HepG2 (cell line): ENCODE measurements around the gene RNASE9. TPM values are rescaled to one million over a fixed set of nuclear protein-coding genes. Genes with fewer than 3 reads are reported as not detected.

Source experiments
- ELF3 ChIP-seq: IDR thresholded peaks from 2 replicates; pipeline ENCODE4 v1.6.1; 2016; ENCODE audit warnings: missing genetic modification reagents, missing compliant biosample characterization
- FOXA3 ChIP-seq: IDR thresholded peaks from 2 replicates; pipeline ENCODE4 v1.6.1; 2016; ENCODE audit warnings: missing genetic modification reagents, missing compliant biosample characterization
- HNRNPH1 ChIP-seq: fragments of 200-400 bp; formaldehyde crosslinking; optimal IDR thresholded peaks from 2 replicates; pipeline ENCODE3; 2017; ENCODE audit warnings: mild to moderate bottlenecking, low read depth, low read length
- KDM6A ChIP-seq: IDR thresholded peaks from 2 replicates; pipeline ENCODE4 v1.6.1; 2016; ENCODE audit warnings: low read depth
- ZNF235 ChIP-seq: sonication (generic); formaldehyde crosslinking; IDR thresholded peaks from 2 replicates; pipeline ENCODE4 v1.8.1; 2023; ENCODE audit warnings: mild to moderate bottlenecking, missing genetic modification reagents, borderline replicate concordance
- ZNF460 ChIP-seq: sonication (generic); formaldehyde crosslinking; IDR thresholded peaks from 2 replicates; pipeline ENCODE4 v1.5.1; 2020; ENCODE audit warnings: missing genetic modification reagents, mild to moderate bottlenecking, borderline replicate concordance
- ZNF501 ChIP-seq: sonication (generic); formaldehyde crosslinking; IDR thresholded peaks from 2 replicates; pipeline ENCODE4 v1.5.1; 2020; ENCODE audit warnings: mild to moderate bottlenecking, moderate library complexity, missing genetic modification reagents
- ZNF543 ChIP-seq: sonication (generic); formaldehyde crosslinking; IDR thresholded peaks from 2 replicates; pipeline ENCODE4 v1.4.0; 2020; ENCODE audit warnings: mild to moderate bottlenecking, missing genetic modification reagents
- ZNF652 ChIP-seq: IDR thresholded peaks from 2 replicates; pipeline ENCODE4 v1.6.1; 2016; ENCODE audit warnings: low read depth, borderline replicate concordance
- polyA plus RNA-seq, 8 experiments: library from polyadenylated mRNA; depleted of rRNA in 3 of 8; stranded (reverse) in 7 of 8; unstranded in 1 of 8; fragments of >200 nt; fragmentation: Illumina TruSeq in 4 of 8; extraction: Trizol in 4 of 8; gene quantifications; 2 replicates each; pipeline versions ENCODE4 v1.2.1 to v1.2.3, GENCODE V29; 2011 to 2016; ENCODE audit warnings: low read depth in 4 of 8, missing spikeins in 1 of 8, mixed read lengths in 1 of 8; ENCODE audit not compliant: insufficient read depth in 1 of 8
- total RNA-seq, 5 experiments: library from RNA; depleted of rRNA; stranded (reverse); fragments of >200 nt; fragmentation: Illumina TruSeq; extraction: Trizol; gene quantifications; 2 replicates each; pipeline ENCODE4 v1.2.3, GENCODE V29; 2016; ENCODE audit warnings: low read depth in 1 of 5
- TF ChIP-seq, protein P1 (sequence below): sonication (generic); formaldehyde crosslinking; IDR thresholded peaks from 2 replicates; pipeline ENCODE4 v1.9.0; 2022; ENCODE audit warnings: missing genetic modification reagents, mild to moderate bottlenecking, borderline replicate concordance
- TF ChIP-seq, protein P2 (sequence below): sonication (generic); formaldehyde crosslinking; IDR thresholded peaks from 2 replicates; pipeline ENCODE4 v1.5.0; 2020; ENCODE audit warnings: missing genetic modification reagents
- TF ChIP-seq, protein P3 (sequence below): sonication (generic); formaldehyde crosslinking; IDR thresholded peaks from 2 replicates; pipeline ENCODE4 v1.5.0; 2020; ENCODE audit warnings: missing genetic modification reagents
- TF ChIP-seq, protein P4 (sequence below), 2 experiments: fragments of 450-650 bp in 1 of 2; sonication (generic) in 1 of 2; formaldehyde crosslinking in 1 of 2; IDR thresholded peaks; 2 replicates each; pipeline versions ENCODE4 v1.6.1 to v1.8.0; 2016 to 2022; ENCODE audit warnings: antibody characterized with exemption in 1 of 2, mild to moderate bottlenecking in 1 of 2, missing genetic modification reagents in 1 of 2
- TF ChIP-seq, protein P5 (sequence below): sonication (generic); formaldehyde crosslinking; IDR thresholded peaks from 2 replicates; pipeline ENCODE4 v1.5.0; 2020; ENCODE audit warnings: missing genetic modification reagents

Gene RNASE9
- total and polyA plus RNA-seq, 2 of the 13 experiments (the other 11 are each of a cell fraction or from before 2014, with no cell fraction given): not detected

DNA sequence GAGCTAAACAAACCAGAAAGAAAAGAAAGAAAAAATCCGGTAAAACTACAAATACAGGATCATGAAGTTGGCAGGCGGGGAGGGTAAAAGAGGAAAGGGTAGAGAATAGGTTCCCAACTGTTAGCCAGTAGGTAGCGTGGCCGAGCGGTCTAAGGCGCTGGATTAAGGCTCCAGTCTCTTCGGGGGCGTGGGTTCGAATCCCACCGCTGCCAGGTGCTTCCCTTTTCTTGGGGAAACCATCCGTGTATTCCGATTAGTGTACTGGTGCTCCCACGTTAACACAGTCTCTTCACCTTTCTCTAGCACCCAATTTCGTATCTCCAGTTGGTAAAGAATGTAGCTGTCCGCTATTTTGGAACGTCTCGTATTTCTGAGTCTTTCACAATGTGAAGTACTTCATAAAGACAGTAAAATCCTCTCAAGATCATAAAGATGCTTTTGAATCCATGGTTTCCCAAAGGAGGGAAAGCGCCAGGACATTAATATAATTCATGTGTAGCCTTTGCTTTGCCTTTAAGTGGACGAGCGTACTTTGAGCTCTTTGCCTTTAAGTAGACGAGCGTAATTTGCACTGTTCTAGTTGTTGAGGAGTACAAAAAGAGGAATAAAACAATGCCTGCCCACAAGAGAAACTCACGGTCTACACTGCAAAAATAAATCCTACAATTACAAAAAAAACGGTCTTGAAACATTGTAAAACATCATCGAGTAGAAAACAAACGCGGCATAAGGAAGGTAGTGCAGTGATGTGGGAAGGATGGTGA lies 49.3 kb upstream of the RNASE9 start (continued):
- TF ChIP-seq, protein P1, sequence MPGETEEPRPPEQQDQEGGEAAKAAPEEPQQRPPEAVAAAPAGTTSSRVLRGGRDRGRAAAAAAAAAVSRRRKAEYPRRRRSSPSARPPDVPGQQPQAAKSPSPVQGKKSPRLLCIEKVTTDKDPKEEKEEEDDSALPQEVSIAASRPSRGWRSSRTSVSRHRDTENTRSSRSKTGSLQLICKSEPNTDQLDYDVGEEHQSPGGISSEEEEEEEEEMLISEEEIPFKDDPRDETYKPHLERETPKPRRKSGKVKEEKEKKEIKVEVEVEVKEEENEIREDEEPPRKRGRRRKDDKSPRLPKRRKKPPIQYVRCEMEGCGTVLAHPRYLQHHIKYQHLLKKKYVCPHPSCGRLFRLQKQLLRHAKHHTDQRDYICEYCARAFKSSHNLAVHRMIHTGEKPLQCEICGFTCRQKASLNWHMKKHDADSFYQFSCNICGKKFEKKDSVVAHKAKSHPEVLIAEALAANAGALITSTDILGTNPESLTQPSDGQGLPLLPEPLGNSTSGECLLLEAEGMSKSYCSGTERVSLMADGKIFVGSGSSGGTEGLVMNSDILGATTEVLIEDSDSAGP (CRISPR knock-in tag): peak; percentile 37; the same call in 1 of the 2 replicates
- peak; percentile 23; the same call in 1 of the 2 replicates for TF ChIP-seq ZNF235 (CRISPR knock-in tag)
- TF ChIP-seq ZNF501 (CRISPR knock-in tag): peak; percentile 47; the same call in 1 of the 2 replicates
- peak; percentile 67; the same call in 1 of the 2 replicates for TF ChIP-seq ZNF543 (CRISPR knock-in tag)
- TF ChIP-seq, protein P2, sequence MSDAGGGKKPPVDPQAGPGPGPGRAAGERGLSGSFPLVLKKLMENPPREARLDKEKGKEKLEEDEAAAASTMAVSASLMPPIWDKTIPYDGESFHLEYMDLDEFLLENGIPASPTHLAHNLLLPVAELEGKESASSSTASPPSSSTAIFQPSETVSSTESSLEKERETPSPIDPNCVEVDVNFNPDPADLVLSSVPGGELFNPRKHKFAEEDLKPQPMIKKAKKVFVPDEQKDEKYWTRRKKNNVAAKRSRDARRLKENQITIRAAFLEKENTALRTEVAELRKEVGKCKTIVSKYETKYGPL: no peak
- 0 out of 2 replicates have a peak, but pooled peaks have one; percentile 12 for TF ChIP-seq ZNF652
- TF ChIP-seq ZNF460: no peak
- TF ChIP-seq, protein P3, sequence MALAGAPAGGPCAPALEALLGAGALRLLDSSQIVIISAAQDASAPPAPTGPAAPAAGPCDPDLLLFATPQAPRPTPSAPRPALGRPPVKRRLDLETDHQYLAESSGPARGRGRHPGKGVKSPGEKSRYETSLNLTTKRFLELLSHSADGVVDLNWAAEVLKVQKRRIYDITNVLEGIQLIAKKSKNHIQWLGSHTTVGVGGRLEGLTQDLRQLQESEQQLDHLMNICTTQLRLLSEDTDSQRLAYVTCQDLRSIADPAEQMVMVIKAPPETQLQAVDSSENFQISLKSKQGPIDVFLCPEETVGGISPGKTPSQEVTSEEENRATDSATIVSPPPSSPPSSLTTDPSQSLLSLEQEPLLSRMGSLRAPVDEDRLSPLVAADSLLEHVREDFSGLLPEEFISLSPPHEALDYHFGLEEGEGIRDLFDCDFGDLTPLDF (CRISPR knock-in tag): no peak
- TF ChIP-seq, protein P4, sequence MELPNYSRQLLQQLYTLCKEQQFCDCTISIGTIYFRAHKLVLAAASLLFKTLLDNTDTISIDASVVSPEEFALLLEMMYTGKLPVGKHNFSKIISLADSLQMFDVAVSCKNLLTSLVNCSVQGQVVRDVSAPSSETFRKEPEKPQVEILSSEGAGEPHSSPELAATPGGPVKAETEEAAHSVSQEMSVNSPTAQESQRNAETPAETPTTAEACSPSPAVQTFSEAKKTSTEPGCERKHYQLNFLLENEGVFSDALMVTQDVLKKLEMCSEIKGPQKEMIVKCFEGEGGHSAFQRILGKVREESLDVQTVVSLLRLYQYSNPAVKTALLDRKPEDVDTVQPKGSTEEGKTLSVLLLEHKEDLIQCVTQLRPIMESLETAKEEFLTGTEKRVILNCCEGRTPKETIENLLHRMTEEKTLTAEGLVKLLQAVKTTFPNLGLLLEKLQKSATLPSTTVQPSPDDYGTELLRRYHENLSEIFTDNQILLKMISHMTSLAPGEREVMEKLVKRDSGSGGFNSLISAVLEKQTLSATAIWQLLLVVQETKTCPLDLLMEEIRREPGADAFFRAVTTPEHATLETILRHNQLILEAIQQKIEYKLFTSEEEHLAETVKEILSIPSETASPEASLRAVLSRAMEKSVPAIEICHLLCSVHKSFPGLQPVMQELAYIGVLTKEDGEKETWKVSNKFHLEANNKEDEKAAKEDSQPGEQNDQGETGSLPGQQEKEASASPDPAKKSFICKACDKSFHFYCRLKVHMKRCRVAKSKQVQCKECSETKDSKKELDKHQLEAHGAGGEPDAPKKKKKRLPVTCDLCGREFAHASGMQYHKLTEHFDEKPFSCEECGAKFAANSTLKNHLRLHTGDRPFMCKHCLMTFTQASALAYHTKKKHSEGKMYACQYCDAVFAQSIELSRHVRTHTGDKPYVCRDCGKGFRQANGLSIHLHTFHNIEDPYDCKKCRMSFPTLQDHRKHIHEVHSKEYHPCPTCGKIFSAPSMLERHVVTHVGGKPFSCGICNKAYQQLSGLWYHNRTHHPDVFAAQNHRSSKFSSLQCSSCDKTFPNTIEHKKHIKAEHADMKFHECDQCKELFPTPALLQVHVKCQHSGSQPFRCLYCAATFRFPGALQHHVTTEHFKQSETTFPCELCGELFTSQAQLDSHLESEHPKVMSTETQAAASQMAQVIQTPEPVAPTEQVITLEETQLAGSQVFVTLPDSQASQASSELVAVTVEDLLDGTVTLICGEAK (IDR thresholded peaks at IDR 0.05): no peak
- TF ChIP-seq, protein P4 (CRISPR knock-in tag; IDR thresholded peaks at IDR 0.05): peak; percentile 76; the same call in 1 of the 2 replicates
- no peak for TF ChIP-seq KDM6A (CRISPR knock-in tag)
- TF ChIP-seq ELF3 (CRISPR knock-in tag): peak; percentile 79
- TF ChIP-seq FOXA3: peak; percentile 46; the same call in 1 of the 2 replicates
- TF ChIP-seq, protein P5, sequence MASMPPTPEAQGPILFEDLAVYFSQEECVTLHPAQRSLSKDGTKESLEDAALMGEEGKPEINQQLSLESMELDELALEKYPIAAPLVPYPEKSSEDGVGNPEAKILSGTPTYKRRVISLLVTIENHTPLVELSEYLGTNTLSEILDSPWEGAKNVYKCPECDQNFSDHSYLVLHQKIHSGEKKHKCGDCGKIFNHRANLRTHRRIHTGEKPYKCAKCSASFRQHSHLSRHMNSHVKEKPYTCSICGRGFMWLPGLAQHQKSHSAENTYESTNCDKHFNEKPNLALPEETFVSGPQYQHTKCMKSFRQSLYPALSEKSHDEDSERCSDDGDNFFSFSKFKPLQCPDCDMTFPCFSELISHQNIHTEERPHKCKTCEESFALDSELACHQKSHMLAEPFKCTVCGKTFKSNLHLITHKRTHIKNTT (CRISPR knock-in tag): peak; percentile 91; the same call in 1 of the 2 replicates
- TF ChIP-seq HNRNPH1: no peak
